Thoracic aorta (tissue), 2 donors: ENCODE data around the gene USP17L18. TPM values are rescaled to one million over a fixed set of nuclear protein-coding genes. Genes with fewer than 3 reads are reported as not detected.
"Not testable (repeated sequence)": the region's sequence is repeated elsewhere in the genome, so short reads cannot be mapped to it uniquely, and the experiment has no call there.

Experiments used
- ATAC-seq: fragments of 150-250 bp; one replicate; pipeline ENCODE4 v1.8.0; 2017; ENCODE audit warnings: low read depth; ENCODE audit not compliant: insufficient number of reproducible peaks, low FRiP score
- DNase-seq: peaks from one replicate; pipeline ENCODE4 v3.0.0-alpha.2; 2020; ENCODE audit warnings: low spot score
- H3K27ac ChIP-seq, 2 donors: fragments of 200-600 bp; sonication (generic); 1 replicate in 1 of 2; 2 replicates in 1 of 2; pipeline ENCODE4 v1.5.1; 2016; ENCODE audit warnings: mild to moderate bottlenecking in 2 of 2, moderate library complexity in 2 of 2
- H3K27me3 ChIP-seq: fragments of 200-600 bp; sonication (generic); replicated peaks from 2 replicates; pipeline ENCODE4 v1.6.0; 2016; ENCODE audit warnings: mild to moderate bottlenecking; ENCODE audit not compliant: insufficient read depth
- H3K36me3 ChIP-seq: fragments of 200-600 bp; sonication (generic); one replicate; pipeline ENCODE4 v1.5.1; 2016
- H3K4me1 ChIP-seq, 2 donors: fragments of 200-600 bp; sonication (generic); 1 replicate in 1 of 2; 2 replicates in 1 of 2; pipeline versions ENCODE4 v1.5.1 to v1.6.0; 2016; ENCODE audit warnings: low read depth in 2 of 2, mild to moderate bottlenecking in 1 of 2; ENCODE audit not compliant: control insufficient read depth in 1 of 2
- H3K4me3 ChIP-seq: fragments of 200-600 bp; sonication (generic); 2 replicates; pipeline ENCODE4 v1.5.1; 2016; ENCODE audit warnings: mild to moderate bottlenecking
- H3K9me3 ChIP-seq: fragments of 200-600 bp; sonication (generic); 2 replicates; pipeline ENCODE4 v1.5.1; 2016
- total RNA-seq, 2 donors: library from RNA; depleted of rRNA; stranded (reverse); fragments of >200 nt; gene quantifications; one replicate each; pipeline versions ENCODE4 v1.1.0 to v1.2.3, GENCODE V29; 2016

USP17L18 gene, protein sequence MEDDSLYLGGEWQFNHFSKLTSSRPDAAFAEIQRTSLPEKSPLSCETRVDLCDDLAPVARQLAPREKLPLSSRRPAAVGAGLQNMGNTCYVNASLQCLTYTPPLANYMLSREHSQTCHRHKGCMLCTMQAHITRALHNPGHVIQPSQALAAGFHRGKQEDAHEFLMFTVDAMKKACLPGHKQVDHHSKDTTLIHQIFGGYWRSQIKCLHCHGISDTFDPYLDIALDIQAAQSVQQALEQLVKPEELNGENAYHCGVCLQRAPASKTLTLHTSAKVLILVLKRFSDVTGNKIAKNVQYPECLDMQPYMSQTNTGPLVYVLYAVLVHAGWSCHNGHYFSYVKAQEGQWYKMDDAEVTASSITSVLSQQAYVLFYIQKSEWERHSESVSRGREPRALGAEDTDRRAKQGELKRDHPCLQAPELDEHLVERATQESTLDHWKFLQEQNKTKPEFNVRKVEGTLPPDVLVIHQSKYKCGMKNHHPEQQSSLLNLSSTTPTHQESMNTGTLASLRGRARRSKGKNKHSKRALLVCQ
- not detected for total RNA-seq

- H3K36me3 ChIP-seq = not testable (repeated sequence)
Measured at GRCh38 chr4:9247953-9248680, at the start of gene USP17L18. Gene USP17L18, plus strand, starts transcription at chr4:9248630. Its CDS starts 0 bp downstream, at chr4:9248630.

DNA sequence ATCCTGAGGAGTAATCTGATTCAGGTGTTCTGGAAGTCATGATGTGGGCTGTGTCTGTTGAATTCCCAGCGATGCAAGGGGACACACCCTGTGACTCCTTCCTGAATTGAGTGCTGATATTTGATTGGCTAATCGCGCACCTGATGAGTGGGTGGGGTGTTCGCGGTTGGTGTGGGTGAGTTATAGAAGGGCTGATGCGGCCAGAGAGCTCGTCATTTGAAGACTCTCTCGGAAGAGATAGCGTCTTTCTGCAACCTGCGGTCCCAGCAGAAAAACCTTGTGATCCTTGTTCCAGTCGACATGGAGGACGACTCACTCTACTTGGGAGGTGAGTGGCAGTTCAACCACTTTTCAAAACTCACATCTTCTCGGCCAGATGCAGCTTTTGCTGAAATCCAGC, 38.1 kb upstream of the USP17L18 start, which contains the start of gene USP17L10:
Gene USP17L10, plus strand, starts transcription at position 301 of the 400 bp plus-strand sequence. Its CDS starts 0 bp downstream, at position 301.
- not testable (repeated sequence) for ATAC-seq, H3K27me3 ChIP-seq, DNase-seq, H3K36me3 ChIP-seq, H3K9me3 ChIP-seq, H3K4me3 ChIP-seq, H3K4me1 ChIP-seq, H3K27ac ChIP-seq

More at GRCh38 chr4:9247953-9248680, at the start of gene USP17L18:
- not testable (repeated sequence) for DNase-seq, H3K27ac ChIP-seq, H3K4me3 ChIP-seq, H3K27me3 ChIP-seq, H3K9me3 ChIP-seq, H3K4me1 ChIP-seq, ATAC-seq

- not testable (repeated sequence) for H3K36me3 ChIP-seq, ATAC-seq, H3K27me3 ChIP-seq, DNase-seq, H3K9me3 ChIP-seq, H3K4me3 ChIP-seq, H3K4me1 ChIP-seq, H3K27ac ChIP-seq
Measured at GRCh38 chr4:9214701-9215100, 33.7 kb upstream of the USP17L18 start.

- not testable (repeated sequence) for H3K36me3 ChIP-seq, H3K27me3 ChIP-seq, DNase-seq, ATAC-seq, H3K27ac ChIP-seq, H3K9me3 ChIP-seq, H3K4me3 ChIP-seq, H3K4me1 ChIP-seq
Measured at GRCh38 chr4:9215105-9215504, 33.3 kb upstream of the USP17L18 start, which contains the start of gene USP17L11. Gene USP17L11, plus strand, starts transcription at chr4:9215405. Its CDS starts 0 bp downstream, at chr4:9215405.

- H3K36me3 ChIP-seq, DNase-seq, ATAC-seq, H3K4me1 ChIP-seq, H3K27me3 ChIP-seq, H3K9me3 ChIP-seq, H3K4me3 ChIP-seq, H3K27ac ChIP-seq: not testable (repeated sequence)
Measured at GRCh38 chr4:9219852-9220251, 28.6 kb upstream of the USP17L18 start, which contains the start of gene USP17L12. Gene USP17L12, plus strand, starts transcription at chr4:9220152. Its CDS starts 0 bp downstream, at chr4:9220152.

DNA sequence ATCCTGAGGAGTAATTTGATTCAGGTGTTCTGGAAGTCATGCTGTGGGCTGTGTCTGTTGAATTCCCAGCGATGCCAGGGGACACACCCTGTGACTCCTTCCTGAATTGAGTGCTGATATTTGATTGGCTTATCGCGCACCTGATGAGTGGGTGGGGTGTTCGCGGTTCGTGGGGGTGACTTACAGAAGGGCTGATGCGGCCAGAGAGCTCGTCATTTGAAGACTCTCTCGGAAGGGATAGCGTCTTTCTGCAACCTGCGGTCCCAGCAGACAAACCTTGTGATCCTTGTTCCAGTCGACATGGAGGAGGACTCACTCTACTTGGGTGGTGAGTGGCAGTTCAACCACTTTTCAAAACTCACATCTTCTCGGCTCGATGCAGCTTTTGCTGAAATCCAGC, 23.8 kb upstream of the USP17L18 start, which contains the start of gene USP17L13:
Gene USP17L13, plus strand, starts transcription at position 301 of the 400 bp plus-strand sequence. Its CDS starts 0 bp downstream, at position 301.
- ATAC-seq, H3K36me3 ChIP-seq: not testable (repeated sequence)

DNA sequence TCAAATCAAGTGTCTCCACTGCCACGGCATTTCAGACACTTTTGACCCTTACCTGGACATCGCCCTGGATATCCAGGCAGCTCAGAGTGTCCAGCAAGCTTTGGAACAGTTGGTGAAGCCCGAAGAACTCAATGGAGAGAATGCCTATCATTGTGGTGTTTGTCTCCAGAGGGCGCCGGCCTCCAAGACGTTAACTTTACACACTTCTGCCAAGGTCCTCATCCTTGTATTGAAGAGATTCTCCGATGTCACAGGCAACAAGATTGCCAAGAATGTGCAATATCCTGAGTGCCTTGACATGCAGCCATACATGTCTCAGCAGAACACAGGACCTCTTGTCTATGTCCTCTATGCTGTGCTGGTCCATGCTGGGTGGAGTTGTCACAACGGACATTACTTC, 18.2 kb upstream of the USP17L18 start:
- H3K27ac ChIP-seq, ATAC-seq, H3K4me1 ChIP-seq, H3K4me3 ChIP-seq, H3K36me3 ChIP-seq, DNase-seq, H3K27me3 ChIP-seq, H3K9me3 ChIP-seq: not testable (repeated sequence)

More for the DNA sequence above, 23.8 kb upstream of the USP17L18 start, which contains the start of gene USP17L13:
- H3K27me3 ChIP-seq, H3K9me3 ChIP-seq, H3K4me3 ChIP-seq, H3K4me1 ChIP-seq, DNase-seq, H3K27ac ChIP-seq: not testable (repeated sequence)

DNA sequence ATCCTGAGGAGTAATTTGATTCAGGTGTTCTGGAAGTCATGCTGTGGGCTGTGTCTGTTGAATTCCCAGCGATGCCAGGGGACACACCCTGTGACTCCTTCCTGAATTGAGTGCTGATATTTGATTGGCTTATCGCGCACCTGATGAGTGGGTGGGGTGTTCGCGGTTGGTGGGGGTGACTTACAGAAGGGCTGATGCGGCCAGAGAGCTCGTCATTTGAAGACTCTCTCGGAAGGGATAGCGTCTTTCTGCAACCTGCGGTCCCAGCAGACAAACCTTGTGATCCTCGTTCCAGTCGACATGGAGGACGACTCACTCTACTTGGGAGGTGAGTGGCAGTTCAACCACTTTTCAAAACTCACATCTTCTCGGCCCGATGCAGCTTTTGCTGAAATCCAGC, 14.3 kb upstream of the USP17L18 start, which contains the start of gene USP17L15:
Gene USP17L15, plus strand, starts transcription at position 301 of the 400 bp plus-strand sequence. Its CDS starts 0 bp downstream, at position 301.
- H3K36me3 ChIP-seq, DNase-seq, H3K27ac ChIP-seq, H3K27me3 ChIP-seq, ATAC-seq, H3K9me3 ChIP-seq, H3K4me1 ChIP-seq, H3K4me3 ChIP-seq: not testable (repeated sequence)

DNA sequence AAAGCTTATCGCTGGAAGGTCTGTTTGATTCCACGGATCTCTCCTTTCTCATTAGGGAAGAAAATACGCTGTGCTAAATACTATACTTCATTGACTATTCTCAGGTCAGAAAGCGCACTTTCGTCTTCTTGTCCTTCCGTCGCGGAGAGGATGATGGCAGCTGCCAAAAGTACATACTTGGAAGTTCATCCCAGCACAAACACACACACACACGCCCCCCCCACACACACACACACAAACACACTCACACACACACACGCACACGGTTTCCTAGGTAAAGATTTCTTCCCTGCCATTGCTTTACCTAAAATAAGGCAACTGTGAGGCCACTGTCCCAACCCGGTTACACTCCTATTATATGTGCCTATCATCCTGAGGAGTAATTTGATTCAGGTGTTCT, 10.0 kb upstream of the USP17L18 start:
- not testable (repeated sequence) for ATAC-seq, H3K27me3 ChIP-seq, H3K36me3 ChIP-seq, DNase-seq, H3K9me3 ChIP-seq, H3K27ac ChIP-seq, H3K4me3 ChIP-seq, H3K4me1 ChIP-seq

GRCh38 chr4:9243579-9243978, 4.9 kb upstream of the USP17L18 start, which contains the start of gene USP17L17:
Gene USP17L17, plus strand, starts transcription at chr4:9243879. Its CDS starts 0 bp downstream, at chr4:9243879.
- not testable (repeated sequence) for H3K4me3 ChIP-seq, H3K27me3 ChIP-seq, DNase-seq, H3K9me3 ChIP-seq, H3K36me3 ChIP-seq, ATAC-seq, H3K27ac ChIP-seq, H3K4me1 ChIP-seq

- not testable (repeated sequence) for ATAC-seq, H3K27me3 ChIP-seq, H3K4me1 ChIP-seq, H3K27ac ChIP-seq, H3K36me3 ChIP-seq, H3K9me3 ChIP-seq, DNase-seq, H3K4me3 ChIP-seq
Measured at GRCh38 chr4:9253078-9253477, 4.6 kb downstream of the USP17L18 start, which contains the start of gene USP17L19. Gene USP17L19, plus strand, starts transcription at chr4:9253378. Its CDS starts 0 bp downstream, at chr4:9253378.
